ENCODE data around the gene ZNF341. TPM values are rescaled to one million over a fixed set of nuclear protein-coding genes. Genes with fewer than 3 reads are reported as not detected.

ZNF341 gene
- total and polyA plus RNA-seq, 9 of the 15 experiments (the other 6 are each of a cell fraction or from before 2014, with no cell fraction given): 0.08 to 2.6 (median 1.0) TPM

DNA sequence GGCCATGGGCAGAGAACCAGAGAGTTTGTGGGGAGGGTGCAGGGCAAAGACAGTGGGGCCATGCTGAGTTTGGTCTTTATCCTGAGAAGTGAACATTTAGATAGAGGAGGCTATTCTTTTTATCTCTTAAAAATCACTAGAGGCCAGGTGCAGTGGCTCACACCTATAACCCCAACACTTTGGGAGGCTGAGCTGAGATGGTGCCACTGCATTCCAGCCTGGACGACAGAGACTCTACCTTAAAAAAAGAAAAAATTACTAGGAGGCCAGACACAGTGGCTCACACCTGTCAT, 20.4 kb upstream of the ZNF341 start:
- intact Hi-C loops (cut with micrococcal nuclease): no loop called here
- Histone ChIP-seq H3K9ac (ENCODE audit: insufficient read depth in 1 of 2, low read depth in 2 of 2, low read length in 2 of 2) (peak overlapping the region in 1 of 2 experiments; percentile 85; a peak in 2 of 4 replicates), H3K4me1 (replicated peaks in 1 of 2; ENCODE audit: control insufficient read depth in 2 of 2, insufficient read depth in 2 of 2, low read length in 2 of 2) (peaks cover 19 to 27% of the 10 kb centered on the region in 2 experiments), H3K27me3 (ENCODE audit: control insufficient read depth in 2 of 2, insufficient read depth in 2 of 2, low read length in 2 of 2) (no peaks in the 10 kb centered on the region), H3K4me3 (no peak overlapping the region), H3K79me2 (ENCODE audit: control insufficient read depth, insufficient read depth, low read length) (no peaks in the 10 kb centered on the region), H3K9me3 (replicated peaks; ENCODE audit: control insufficient read depth, insufficient read depth, low read depth, low read length) (no peaks in the 10 kb centered on the region), H3K4me2 (ENCODE audit: insufficient read depth, low read length) (no peak overlapping the region), H4K20me1 (replicated peaks; ENCODE audit: control insufficient read depth, insufficient read depth, low read length) (no peaks in the 10 kb centered on the region), H3K36me3 (ENCODE audit: control insufficient read depth, insufficient read depth, low read length) (peaks cover 30% of the 10 kb centered on the region; the same call in 2 of the 3 replicates), H3K9me1 (ENCODE audit: control insufficient read depth, insufficient read depth, low read length) (no peaks in the 10 kb centered on the region), H2AFZ (ENCODE audit: low read depth, low read length) (no peak overlapping the region), H3K27ac (ENCODE audit: extremely low read depth, low read depth, low read length) (no peak overlapping the region)
- TF ChIP-seq CBX5 (IDR thresholded peaks at IDR 0.05; ENCODE audit: borderline replicate concordance, low read depth) (no peak), MCM5 (IDR thresholded peaks at IDR 0.05; ENCODE audit: low read depth) (no peak)
- 54% methylated on average over 1 of the region's 1 CpG for WGBS (ENCODE audit: insufficient coverage, low coverage, missing lambda C conversion rate)
- no TSS peak for BruUV-seq (replicated peaks)
- FAIRE-seq: no peak
- ChIA-PET CTCF (ENCODE audit: low intra/inter-chr PET ratio) (no interaction called here), POLR2A (interaction anchor here (1.1 to 1.2 kb wide), 2 partner anchors 8 to 10 kb away, joined by 4 to 5 read pairs; partner anchors contain the start of gene PXMP4)
- in situ Hi-C loops (cut with MboI): no loop called here
- ATAC-seq: no peak
- no peak for DNase-seq (ENCODE audit: extremely low read depth in 1 of 4, low spot score in 3 of 4)

DNA sequence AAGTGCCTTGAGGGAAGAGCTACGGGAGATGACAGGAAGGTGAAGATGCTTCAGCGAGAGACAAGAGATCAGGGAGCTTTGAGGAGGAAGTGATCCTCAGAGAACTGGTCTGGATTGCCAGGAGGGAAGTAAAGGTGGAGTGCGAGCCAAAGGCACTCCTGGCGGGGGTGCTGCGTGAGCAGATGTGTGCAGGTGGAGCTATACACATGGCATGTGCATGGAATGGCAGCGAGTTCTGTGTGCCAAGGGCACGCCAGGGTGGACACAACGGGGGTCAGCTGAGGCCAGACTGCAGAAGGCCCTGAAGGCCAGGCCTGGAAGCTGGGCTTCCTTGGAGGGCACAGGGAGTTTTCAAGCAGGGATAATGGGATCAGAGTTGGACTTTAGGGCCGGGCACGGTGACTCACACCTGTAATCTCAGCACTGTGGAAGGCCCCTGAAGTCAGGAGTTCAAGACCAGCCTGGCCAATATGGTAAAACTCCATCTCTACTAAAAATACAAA, 17.9 kb upstream of the ZNF341 start:
- WGBS (ENCODE audit: insufficient coverage, low coverage, missing lambda C conversion rate): 66% methylated on average over 10 of the region's 10 CpGs
- POLR2A ChIA-PET: interaction anchor here (0.6 to 0.8 kb wide), 2 partner anchors 10 to 85 kb away, joined by 3 to 4 read pairs; no protein-coding TSS in a partner anchor
- H3K9ac ChIP-seq (ENCODE audit: insufficient read depth in 1 of 2, low read depth in 2 of 2, low read length in 2 of 2): peak overlapping the region in 1 of 2 experiments; percentile 68; a peak in 1 of 4 replicates
- intact Hi-C loops (cut with micrococcal nuclease): no loop called here
- peaks cover 18% of the 10 kb centered on the region; the same call in 1 of the 3 replicates for H3K36me3 ChIP-seq (ENCODE audit: control insufficient read depth, insufficient read depth, low read length)
- H3K9me3 ChIP-seq (replicated peaks; ENCODE audit: control insufficient read depth, insufficient read depth, low read depth, low read length): no peaks in the 10 kb centered on the region
- H3K79me2 ChIP-seq (ENCODE audit: control insufficient read depth, insufficient read depth, low read length): no peaks in the 10 kb centered on the region
- H3K27me3 ChIP-seq (ENCODE audit: control insufficient read depth in 2 of 2, insufficient read depth in 2 of 2, low read length in 2 of 2): no peaks in the 10 kb centered on the region
- no peak overlapping the region for H3K4me2 ChIP-seq (ENCODE audit: insufficient read depth, low read length)
- no peak for DNase-seq (ENCODE audit: extremely low read depth in 1 of 4, low spot score in 3 of 4)
- no TSS peak for BruUV-seq (replicated peaks)
- no peaks in the 10 kb centered on the region for H4K20me1 ChIP-seq (replicated peaks; ENCODE audit: control insufficient read depth, insufficient read depth, low read length)
- FAIRE-seq: no peak
- no peaks in the 10 kb centered on the region for H3K9me1 ChIP-seq (ENCODE audit: control insufficient read depth, insufficient read depth, low read length)
- no peak overlapping the region for H3K27ac ChIP-seq (ENCODE audit: extremely low read depth, low read depth, low read length)
- no peak for ATAC-seq
- H3K4me1 ChIP-seq (replicated peaks in 1 of 2; ENCODE audit: control insufficient read depth in 2 of 2, insufficient read depth in 2 of 2, low read length in 2 of 2): peaks cover 17 to 32% of the 10 kb centered on the region in 2 experiments
- in situ Hi-C loops (cut with MboI): no loop called here
- no peak overlapping the region for H3K4me3 ChIP-seq
- CTCF ChIA-PET (ENCODE audit: low intra/inter-chr PET ratio): no interaction called here
- no peak overlapping the region for H2AFZ ChIP-seq (ENCODE audit: low read depth, low read length)
- TF ChIP-seq ZNF644 (tag; IDR thresholded peaks at IDR 0.05; ENCODE audit: low read depth) (no peak), ZFP1 (CRISPR knock-in tag; IDR thresholded peaks at IDR 0.05) (no peak), PURB (CRISPR knock-in tag; IDR thresholded peaks at IDR 0.05; ENCODE audit: low read depth) (no peak), SRF (CRISPR knock-in tag; IDR thresholded peaks at IDR 0.05) (no peak), ZNF133 (CRISPR knock-in tag; IDR thresholded peaks at IDR 0.05) (no peak), MYBL2 (IDR thresholded peaks at IDR 0.05; ENCODE audit: low read depth) (no peak), MYBL2 (CRISPR knock-in tag; IDR thresholded peaks at IDR 0.05; ENCODE audit: borderline replicate concordance) (no peak), MCM2 (IDR thresholded peaks at IDR 0.05; ENCODE audit: low read depth) (no peak), MYC (IDR thresholded peaks at IDR 0.05; ENCODE audit: low read depth, low read length) (no peak), MYC (CRISPR knock-in tag; IDR thresholded peaks at IDR 0.05; ENCODE audit: borderline replicate concordance, low read depth) (no peak), FOXK1 (CRISPR knock-in tag; IDR thresholded peaks at IDR 0.05; ENCODE audit: borderline replicate concordance) (no peak), ZNF41 (CRISPR knock-in tag; conservative IDR thresholded peaks at IDR 0.05) (no peak), TEAD4 (IDR thresholded peaks at IDR 0.05; ENCODE audit: low read length) (no peak), TEAD4 (CRISPR knock-in tag; IDR thresholded peaks at IDR 0.05; ENCODE audit: borderline replicate concordance) (no peak), SP1 (CRISPR knock-in tag; IDR thresholded peaks at IDR 0.05) (no peak), RNF2 (IDR thresholded peaks at IDR 0.05) (no peak), CCNT2 (IDR thresholded peaks at IDR 0.05; ENCODE audit: borderline replicate concordance, extremely low read depth, insufficient read length, low read depth, low read length) (no peak), POLR3A (IDR thresholded peaks at IDR 0.05; ENCODE audit: borderline replicate concordance, extremely low read depth, insufficient read depth, insufficient read length) (no peak)

Measured in K562 (cell line).